HL-60 (cell line): ENCODE results near the gene PNPLA4.

Source experiments
- CTCF ChIP-seq: IDR thresholded peaks from one replicate; pipeline ENCODE4 v1.5.1; 2011; ENCODE audit warnings: low read length, control low read depth, inconsistent platforms; ENCODE audit not compliant: insufficient read depth
- POLR2AphosphoS5 ChIP-seq: IDR thresholded peaks from 2 replicates; pipeline ENCODE4 v1.6.1; 2012; ENCODE audit warnings: low read depth
- REST ChIP-seq: IDR thresholded peaks from 2 replicates; pipeline ENCODE4 v1.6.1; 2012; ENCODE audit warnings: low read depth; ENCODE audit not compliant: insufficient replicate concordance

DNA sequence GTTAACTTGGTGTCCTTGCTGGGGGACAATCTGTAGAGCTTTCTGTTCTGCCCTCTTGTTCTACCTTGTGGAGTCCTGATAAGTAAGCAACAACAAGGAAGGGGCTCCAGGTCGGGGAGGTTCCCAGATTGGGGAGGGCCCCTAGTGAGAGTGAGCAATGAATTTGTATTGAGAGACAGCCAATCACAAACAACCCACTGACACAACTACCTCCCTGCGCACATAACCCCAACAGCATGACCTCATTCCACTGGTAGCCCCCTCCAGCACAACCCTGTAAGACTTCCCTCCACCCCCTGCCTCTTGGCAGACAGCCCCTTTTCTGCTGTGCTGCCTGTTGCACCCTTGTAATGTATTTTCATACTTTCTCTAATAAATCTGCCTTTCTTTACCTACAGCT, 19.7 kb upstream of the PNPLA4 start:
- TF ChIP-seq CTCF = no peak
- TF ChIP-seq POLR2AphosphoS5 = no peak
- no peak for TF ChIP-seq REST
